Activated naive CD8-positive, alpha-beta T cell treated with anti-CD3 and anti-CD28 coated beads, Interleukin-2, amount 50 U/mL, for 16 hours (primary cell): ENCODE data around the gene CDKN2AIPNL.
"Not testable (repeated sequence)": the region's sequence is repeated elsewhere in the genome, so short reads cannot be mapped to it uniquely, and the experiment has no call there.

Experiments used
- DNase-seq: peaks from one replicate; pipeline ENCODE4 v3.0.0-alpha.2; 2020; ENCODE audit warnings: low read depth, low spot score

Gene CDKN2AIPNL

GRCh38 chr5:134403951-134404350 is 7.7 kb downstream of the CDKN2AIPNL start:
- no peak for DNase-seq

- DNase-seq = no peak
Measured at GRCh38 chr5:134398609-134399155, 13.0 kb downstream of the CDKN2AIPNL start.

DNA sequence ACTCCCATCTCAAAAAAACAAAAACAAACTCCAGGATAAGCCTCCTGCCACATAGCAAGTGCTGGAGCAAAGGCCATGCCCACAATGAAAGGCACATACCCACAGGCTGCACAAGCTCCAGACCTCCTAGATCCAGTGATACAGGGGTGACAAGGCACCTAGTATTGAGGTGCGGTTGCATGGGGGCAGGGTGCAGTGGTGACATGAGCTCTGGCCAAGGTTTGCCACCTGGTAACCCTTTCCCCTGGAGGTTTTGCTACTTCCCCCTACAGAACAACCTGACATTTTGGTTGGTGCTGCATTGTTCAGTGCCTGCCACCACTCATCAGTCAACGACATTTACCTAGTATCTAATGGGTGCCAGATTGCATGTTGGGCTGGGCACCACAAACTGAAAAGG is 14.5 kb downstream of the CDKN2AIPNL start:
- no peak for DNase-seq

DNA sequence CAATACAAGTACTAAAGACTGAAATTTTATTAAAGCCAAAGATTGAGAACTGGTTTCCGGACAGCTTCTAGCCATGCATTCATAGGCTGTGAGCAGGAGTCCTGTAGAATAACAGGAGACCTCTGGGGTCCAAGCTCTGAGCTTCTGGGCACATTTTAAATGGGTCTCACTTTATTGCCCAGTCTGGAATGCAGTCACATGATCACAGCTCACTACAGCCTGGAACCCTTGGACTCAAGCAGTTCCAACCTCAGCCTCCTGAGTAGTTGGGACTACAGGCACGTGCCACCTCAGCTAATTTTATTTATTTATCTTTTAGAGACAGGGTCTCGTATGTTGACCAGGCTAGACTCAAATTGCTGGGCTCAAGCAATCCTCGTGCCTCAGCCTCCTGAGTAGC is 15.4 kb downstream of the CDKN2AIPNL start:
- no peak for DNase-seq

GRCh38 chr5:134394932-134395331 is 16.7 kb downstream of the CDKN2AIPNL start:
- no peak for DNase-seq

- DNase-seq = no peak
Measured at GRCh38 chr5:134392301-134392700, 19.4 kb downstream of the CDKN2AIPNL start.

- DNase-seq = no peak
Measured at GRCh38 chr5:134387443-134387842, 24.2 kb downstream of the CDKN2AIPNL start.

- no peak for DNase-seq
Measured at GRCh38 chr5:134383980-134384697, 27.5 kb downstream of the CDKN2AIPNL start.

DNA sequence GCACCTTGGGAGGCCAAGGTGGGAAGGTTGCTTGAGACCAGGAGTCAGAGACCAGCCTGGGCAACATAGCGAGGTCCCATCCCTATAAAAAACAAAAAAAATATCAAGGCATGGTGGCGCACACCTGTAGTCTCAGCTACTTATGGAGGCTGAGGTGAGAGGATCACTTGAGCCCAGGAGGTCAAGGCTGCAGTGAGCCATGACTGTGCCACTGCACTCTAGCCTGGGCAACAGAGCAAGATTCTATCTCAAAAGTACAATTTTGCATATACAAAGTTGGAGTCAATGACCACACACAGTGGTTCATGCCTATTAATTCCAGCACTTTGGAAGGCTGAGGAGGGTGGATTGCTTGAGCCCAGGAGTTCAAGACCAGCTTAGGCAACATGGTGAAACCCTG is 29.5 kb downstream of the CDKN2AIPNL start:
- DNase-seq = not testable (repeated sequence)

GRCh38 chr5:134380346-134380745 is 31.3 kb downstream of the CDKN2AIPNL start:
- no peak for DNase-seq

- DNase-seq = no peak
Measured at GRCh38 chr5:134374232-134374631, 37.4 kb downstream of the CDKN2AIPNL start.

GRCh38 chr5:134373633-134374032 is 38.0 kb downstream of the CDKN2AIPNL start:
- not testable (repeated sequence) for DNase-seq

GRCh38 chr5:134371834-134372340 is 39.8 kb downstream of the CDKN2AIPNL start:
- DNase-seq = no peak

DNA sequence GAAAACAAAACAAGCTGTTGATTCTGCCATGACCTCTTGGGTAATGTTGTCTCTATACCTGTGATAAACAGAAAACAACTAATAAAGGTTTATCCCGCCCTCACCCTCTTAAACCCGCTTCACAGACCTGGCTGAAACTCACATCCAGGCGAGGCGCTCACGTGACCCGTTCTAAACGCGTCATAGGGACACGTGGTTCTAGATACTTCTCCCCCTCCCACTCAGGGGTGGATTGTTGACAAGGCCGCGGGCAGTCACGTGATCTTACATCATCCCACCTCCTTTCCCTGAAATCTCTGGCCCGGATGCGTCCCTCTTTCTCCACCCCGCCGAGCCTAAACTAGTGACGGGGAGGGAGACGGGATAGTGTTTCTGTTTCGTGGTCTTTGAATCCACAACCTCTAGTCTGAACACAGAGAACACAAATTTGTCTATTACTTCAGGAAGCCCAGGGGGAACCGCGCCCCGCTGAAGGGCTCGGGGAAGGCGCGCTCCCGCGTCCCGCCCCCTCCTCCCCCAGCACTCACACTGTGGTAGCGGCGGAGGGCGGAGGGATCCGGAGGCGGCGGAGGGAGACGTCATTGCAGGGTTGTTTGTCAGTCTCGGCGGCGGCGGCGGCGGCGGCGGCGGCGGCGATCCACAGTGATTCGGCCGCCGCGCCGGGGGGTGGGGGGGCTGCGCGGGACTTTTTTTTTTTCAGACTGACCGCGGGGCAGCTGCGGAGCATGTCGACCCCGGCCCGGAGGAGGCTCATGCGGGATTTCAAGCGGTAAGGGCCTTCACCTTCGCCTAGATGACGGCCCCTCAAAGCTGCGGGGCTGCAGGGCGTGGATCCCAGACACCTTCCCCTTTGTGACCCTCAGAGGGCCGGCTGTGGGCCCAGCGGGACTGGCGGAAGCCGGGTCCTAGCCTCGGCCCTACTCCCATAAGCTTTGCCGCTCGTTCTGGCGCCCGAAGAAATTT is 40.5 kb downstream of the CDKN2AIPNL start, which contains the start of gene UBE2B:
UBE2B (plus strand) TSS at position 699 of the 963 bp plus-strand sequence; CDS start at position 726, 27 bp downstream.
- DNase-seq = peak; percentile 90

GRCh38 chr5:134370311-134370870 is 41.3 kb downstream of the CDKN2AIPNL start:
- DNase-seq = no peak

DNA sequence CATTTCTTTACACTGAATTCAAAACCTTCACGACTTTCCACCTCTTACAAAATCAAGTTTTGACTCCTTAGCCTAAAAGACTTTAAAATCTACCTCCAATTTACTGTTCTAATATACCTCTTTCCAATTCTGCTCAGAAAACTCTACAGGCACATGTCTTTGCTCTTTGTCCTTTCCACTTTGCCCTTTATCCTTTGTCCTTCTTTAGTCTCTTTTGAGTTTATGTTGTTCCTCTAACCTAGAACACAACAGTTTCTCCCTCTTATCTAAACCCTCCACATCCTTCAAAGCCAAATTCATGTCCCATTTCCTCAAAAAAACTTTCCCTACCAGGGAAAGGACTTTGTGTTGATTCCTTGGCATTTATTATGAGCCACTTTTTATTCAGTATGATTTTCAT is 46.1 kb downstream of the CDKN2AIPNL start:
- DNase-seq = no peak

- DNase-seq = no peak
Measured at GRCh38 chr5:134355681-134356080, 56.0 kb downstream of the CDKN2AIPNL start.
